Activated CD4-positive, alpha-beta T cell treated with anti-CD3 and anti-CD28 coated beads, Interleukin-10, Interleukin-2, amounts not matched to agents 100 ng/mL and 50 ng/mL, durations not matched to agents 16 hours and 8 hours (primary cell): ENCODE data around the gene RBM17.
A peak's percentile ranks its signal among the peaks of the same experiment; 100 is the strongest.
"Not testable (repeated sequence)": the region's sequence is repeated elsewhere in the genome, so short reads cannot be mapped to it uniquely, and the experiment has no call there.

ENCODE experiments used
- DNase-seq: peaks from one replicate; pipeline ENCODE4 v3.0.0-alpha.2; 2020

RBM17 gene

GRCh38 chr10:6080417-6080973 lies 8.3 kb upstream of the RBM17 start:
- no peak for DNase-seq

- DNase-seq = peak; percentile 77
These were observed 6.1 kb upstream of the RBM17 start for GRCh38 chr10:6082496-6083395.

- DNase-seq = peak; percentile 98
These were observed 5.0 kb upstream of the RBM17 start for GRCh38 chr10:6083523-6084475.

- DNase-seq = peak; percentile 94
These were observed 2.2 kb upstream of the RBM17 start for GRCh38 chr10:6086375-6087233.

- DNase-seq = no peak
These were observed 743 bp downstream of the RBM17 start for GRCh38 chr10:6089334-6090219.

GRCh38 chr10:6091630-6092029 lies 2.8 kb downstream of the RBM17 start:
- DNase-seq = peak; percentile 51

- no peak for DNase-seq
These were observed 3.9 kb downstream of the RBM17 start for GRCh38 chr10:6092731-6093130.

GRCh38 chr10:6095810-6096570 lies 7.2 kb downstream of the RBM17 start:
- DNase-seq = no peak

- no peak for DNase-seq
These were observed 8.2 kb downstream of the RBM17 start for GRCh38 chr10:6097063-6097462.

- DNase-seq = no peak
These were observed 9.3 kb downstream of the RBM17 start for GRCh38 chr10:6098156-6098555.

GRCh38 chr10:6100370-6100769 lies 11.5 kb downstream of the RBM17 start:
- no peak for DNase-seq

- DNase-seq = no peak
These were observed 12.3 kb downstream of the RBM17 start for GRCh38 chr10:6101181-6101580.

- DNase-seq = no peak
These were observed 13.3 kb downstream of the RBM17 start for GRCh38 chr10:6102128-6102527.

GRCh38 chr10:6103591-6103990 lies 14.8 kb downstream of the RBM17 start:
- no peak for DNase-seq

- not testable (repeated sequence) for DNase-seq
These were observed 18.8 kb downstream of the RBM17 start for GRCh38 chr10:6107616-6108015.

GRCh38 chr10:6108072-6108471 lies 19.2 kb downstream of the RBM17 start:
- no peak for DNase-seq

GRCh38 chr10:6108631-6109443 lies 20.0 kb downstream of the RBM17 start:
- DNase-seq = peak; percentile 65

- DNase-seq = no peak
These were observed 20.6 kb downstream of the RBM17 start for GRCh38 chr10:6109444-6109775.

- no peak for DNase-seq
These were observed 21.3 kb downstream of the RBM17 start for GRCh38 chr10:6110136-6110535.

GRCh38 chr10:6112893-6113292 lies 24.1 kb downstream of the RBM17 start:
- no peak for DNase-seq
